ENCODE results near the gene MCTP1. TPM values are rescaled to one million over a fixed set of nuclear protein-coding genes. Genes with fewer than 3 reads are reported as not detected.

MCTP1 gene
- total RNA-seq, 1 experiment from 2014 or later, result 5.6 TPM

- ChIA-PET POLR2A (no interaction called here), CTCF (no interaction called here)
Observed at GRCh38 chr5:95194856-95195255, 90.0 kb downstream of the MCTP1 start.

More at GRCh38 chr5:95194856-95195255, 90.0 kb downstream of the MCTP1 start:
- H3K36me3 Mint-ChIP-seq, result no peaks in the 10 kb centered on the region
- no peak for ATAC-seq
- H3K27me3 Mint-ChIP-seq (ENCODE audit: low read depth), result no peaks in the 10 kb centered on the region
- DNase-seq (ENCODE audit: low spot score), result no peak
- no peak for TF ChIP-seq FOXK1 (CRISPR knock-in tag; IDR thresholded peaks at IDR 0.05)
- TF ChIP-seq FOXJ3 (CRISPR knock-in tag; IDR thresholded peaks at IDR 0.05; ENCODE audit: borderline replicate concordance), result no peak
- no peak for TF ChIP-seq ZNF423 (CRISPR knock-in tag; IDR thresholded peaks at IDR 0.05)
- TF ChIP-seq ERG (CRISPR knock-in tag; IDR thresholded peaks at IDR 0.05), result no peak
- TF ChIP-seq NR2C2 (CRISPR knock-in tag; IDR thresholded peaks at IDR 0.05), result no peak
- no peak for TF ChIP-seq ZNF512 (CRISPR knock-in tag; IDR thresholded peaks at IDR 0.05; ENCODE audit: borderline replicate concordance)
- no peak for TF ChIP-seq ZNF219 (CRISPR knock-in tag; IDR thresholded peaks at IDR 0.05; ENCODE audit: borderline replicate concordance)
- TF ChIP-seq ZNF425 (CRISPR knock-in tag; conservative IDR thresholded peaks at IDR 0.05), result no peak
- no peak for TF ChIP-seq HMGXB4 (CRISPR knock-in tag; IDR thresholded peaks at IDR 0.05)
- no peak for TF ChIP-seq FOXP1 (CRISPR knock-in tag; IDR thresholded peaks at IDR 0.05; ENCODE audit: borderline replicate concordance)
- no peak for TF ChIP-seq ZNF281 (CRISPR knock-in tag; IDR thresholded peaks at IDR 0.05)
- no peak for TF ChIP-seq ZNF671 (CRISPR knock-in tag; IDR thresholded peaks at IDR 0.05)
- TF ChIP-seq E2F4 (CRISPR knock-in tag; IDR thresholded peaks at IDR 0.05; ENCODE audit: borderline replicate concordance, low read depth), result no peak
- TF ChIP-seq SMAD4 (CRISPR knock-in tag; IDR thresholded peaks at IDR 0.05), result no peak
- TF ChIP-seq ZNF317 (CRISPR knock-in tag; IDR thresholded peaks at IDR 0.05; ENCODE audit: borderline replicate concordance, low read depth), result no peak
- TF ChIP-seq TEAD4 (CRISPR knock-in tag; IDR thresholded peaks at IDR 0.05), result no peak
- TF ChIP-seq CREM (CRISPR knock-in tag; IDR thresholded peaks at IDR 0.05), result no peak
- no peak for TF ChIP-seq TEAD1 (CRISPR knock-in tag; IDR thresholded peaks at IDR 0.05)
- no peaks in the 10 kb centered on the region for H3K9me3 Mint-ChIP-seq
- no peak overlapping the region for H3K27ac Mint-ChIP-seq
- peaks cover 10% of the 10 kb centered on the region for H3K4me1 Mint-ChIP-seq
- no peak overlapping the region for H3K4me3 Mint-ChIP-seq

Data from WTC11 (cell line).